WTC11 (cell line): ENCODE data around the gene IRF8. TPM values are rescaled to one million over a fixed set of nuclear protein-coding genes. Genes with fewer than 3 reads are reported as not detected.

Source experiments
- ATAC-seq: fragments of 200-7000 bp; cut with Tn5 transposase; 2 replicates; pipeline ENCODE4 v1.10.0; 2021; ENCODE audit warnings: mild to moderate bottlenecking, moderate library complexity
- CTCF ChIA-PET: fragments of 300-600 bp; sonication (Branson Sonifier 250); formaldehyde crosslinking; loops from one replicate; lab custom pipeline; 2021; ENCODE audit warnings: antibody characterized with exemption; lab: Charles Lee
- POLR2A ChIA-PET: fragments of 350-600 bp; sonication (Branson Sonifier 250); formaldehyde crosslinking; loops from one replicate; lab custom pipeline; 2021; ENCODE audit warnings: antibody characterized with exemption; lab: Charles Lee
- DNase-seq: peaks from one replicate; pipeline ENCODE4 v3.0.0; 2021; ENCODE audit warnings: low spot score
- H3K27ac Mint-ChIP-seq: 2 replicates; pipeline ENCODE4 v1.8.0; 2021; ENCODE audit warnings: mixed read lengths
- H3K27me3 Mint-ChIP-seq: 2 replicates; pipeline ENCODE4 v1.8.0; 2021; ENCODE audit warnings: low read depth, mild to moderate bottlenecking, moderate library complexity, mixed read lengths
- H3K36me3 Mint-ChIP-seq: 2 replicates; pipeline ENCODE4 v1.8.0; 2021; ENCODE audit warnings: mixed read lengths
- H3K4me1 Mint-ChIP-seq: 2 replicates; pipeline ENCODE4 v1.8.0; 2022; ENCODE audit warnings: mixed read lengths
- H3K4me3 Mint-ChIP-seq: 2 replicates; pipeline ENCODE4 v1.8.0; 2021; ENCODE audit warnings: mild to moderate bottlenecking, moderate library complexity, mixed read lengths
- H3K9me3 Mint-ChIP-seq: 2 replicates; pipeline ENCODE4 v1.8.0; 2021; ENCODE audit warnings: mixed read lengths
- ATF1 ChIP-seq: sonication (generic); formaldehyde crosslinking; IDR thresholded peaks from 2 replicates; pipeline ENCODE4 v1.8.1; 2023; ENCODE audit warnings: mild to moderate bottlenecking, moderate library complexity, missing genetic modification reagents
- CBFB ChIP-seq: sonication (generic); formaldehyde crosslinking; IDR thresholded peaks from 2 replicates; pipeline ENCODE4 v1.8.1; 2022; ENCODE audit warnings: mild to moderate bottlenecking, low read depth, missing genetic modification reagents
- CREB1 ChIP-seq: sonication (generic); formaldehyde crosslinking; IDR thresholded peaks from 2 replicates; pipeline ENCODE4 v1.8.0; 2023; ENCODE audit warnings: mild to moderate bottlenecking, missing genetic modification reagents
- EMX1 ChIP-seq: fragments of 250-450 bp; sonication (Bioruptor Pico); IDR thresholded peaks from 2 replicates; pipeline ENCODE4 v1.8.0; 2021; ENCODE audit warnings: mild to moderate bottlenecking
- ETV6 ChIP-seq: sonication (generic); formaldehyde crosslinking; IDR thresholded peaks from 2 replicates; pipeline ENCODE4 v1.8.1; 2022; ENCODE audit warnings: mild to moderate bottlenecking, missing genetic modification reagents
- FOXP4 ChIP-seq: sonication (generic); formaldehyde crosslinking; IDR thresholded peaks from 2 replicates; pipeline ENCODE4 v1.8.0; 2022; ENCODE audit warnings: mild to moderate bottlenecking, missing genetic modification reagents
- GRHL2 ChIP-seq: fragments of 250-450 bp; sonication (Bioruptor Pico); IDR thresholded peaks from 2 replicates; pipeline ENCODE4 v1.8.0; 2022; ENCODE audit warnings: mild to moderate bottlenecking, moderate library complexity; ENCODE audit not compliant: insufficient replicate concordance, severe bottlenecking
- GTF2I ChIP-seq: fragments of 250-450 bp; sonication (Bioruptor Pico); conservative IDR thresholded peaks from 2 replicates; pipeline ENCODE4 v1.4.0; 2021; ENCODE audit warnings: mild to moderate bottlenecking
- JAZF1 ChIP-seq: fragments of 250-450 bp; sonication (Bioruptor Pico); IDR thresholded peaks from 2 replicates; pipeline ENCODE4 v1.9.0; 2021; ENCODE audit warnings: moderate library complexity, mild to moderate bottlenecking, inconsistent platforms
- JUN ChIP-seq: sonication (generic); formaldehyde crosslinking; IDR thresholded peaks from 2 replicates; pipeline ENCODE4 v1.8.0; 2023; ENCODE audit warnings: mild to moderate bottlenecking, missing genetic modification reagents
- KAT7 ChIP-seq: sonication (generic); formaldehyde crosslinking; IDR thresholded peaks from 2 replicates; pipeline ENCODE4 v1.8.1; 2023; ENCODE audit warnings: missing genetic modification reagents, mild to moderate bottlenecking, borderline replicate concordance
- MAX ChIP-seq: sonication (generic); formaldehyde crosslinking; IDR thresholded peaks from 2 replicates; pipeline ENCODE4 v1.8.0; 2022; ENCODE audit warnings: mild to moderate bottlenecking, missing genetic modification reagents
- MXD4 ChIP-seq: fragments of 250-450 bp; sonication (Bioruptor Pico); IDR thresholded peaks from 2 replicates; pipeline ENCODE4 v1.8.0; 2021; ENCODE audit warnings: mild to moderate bottlenecking, moderate library complexity, borderline replicate concordance
- NR3C1 ChIP-seq: sonication (generic); formaldehyde crosslinking; conservative IDR thresholded peaks from 2 replicates; pipeline ENCODE4 v1.8.1; 2023; ENCODE audit warnings: low read depth, mild to moderate bottlenecking, missing genetic modification reagents
- SMAD3 ChIP-seq: sonication (generic); formaldehyde crosslinking; IDR thresholded peaks from 2 replicates; pipeline ENCODE4 v1.8.0; 2022; ENCODE audit warnings: missing genetic modification reagents, mild to moderate bottlenecking, borderline replicate concordance
- SP1 ChIP-seq: sonication (generic); formaldehyde crosslinking; conservative IDR thresholded peaks from 2 replicates; pipeline ENCODE4 v1.8.1; 2022; ENCODE audit warnings: missing genetic modification reagents
- TEAD4 ChIP-seq: sonication (generic); formaldehyde crosslinking; IDR thresholded peaks from 2 replicates; pipeline ENCODE4 v1.8.0; 2022; ENCODE audit warnings: mild to moderate bottlenecking, missing genetic modification reagents
- TP53 ChIP-seq: sonication (generic); formaldehyde crosslinking; IDR thresholded peaks from 2 replicates; pipeline ENCODE4 v1.8.1; 2023; ENCODE audit warnings: mild to moderate bottlenecking, missing genetic modification reagents
- ZNF138 ChIP-seq: sonication (generic); formaldehyde crosslinking; conservative IDR thresholded peaks from 2 replicates; pipeline ENCODE4 v1.8.1; 2022; ENCODE audit warnings: mild to moderate bottlenecking, moderate library complexity, missing genetic modification reagents
- ZNF219 ChIP-seq: sonication (generic); formaldehyde crosslinking; IDR thresholded peaks from 2 replicates; pipeline ENCODE4 v1.8.0; 2023; ENCODE audit warnings: missing genetic modification reagents, mild to moderate bottlenecking, borderline replicate concordance
- ZNF232 ChIP-seq: sonication (generic); formaldehyde crosslinking; IDR thresholded peaks from 2 replicates; pipeline ENCODE4 v1.8.0; 2022; ENCODE audit warnings: mild to moderate bottlenecking, missing genetic modification reagents
- ZNF416 ChIP-seq: fragments of 250-450 bp; sonication (Bioruptor Pico); IDR thresholded peaks from 2 replicates; pipeline ENCODE4 v1.9.0; 2021; ENCODE audit warnings: mild to moderate bottlenecking, inconsistent platforms
- total RNA-seq: library from RNA; stranded (reverse); gene quantifications from 3 replicates; pipeline ENCODE4 v1.2.3, GENCODE V29; 2021
- TF ChIP-seq, protein P1 (sequence below): sonication (generic); formaldehyde crosslinking; IDR thresholded peaks from 2 replicates; pipeline ENCODE4 v1.8.1; 2022; ENCODE audit warnings: low read depth, missing genetic modification reagents, borderline replicate concordance
- TF ChIP-seq, protein P2 (sequence below): fragments of 250-450 bp; sonication (Bioruptor Pico); IDR thresholded peaks from 2 replicates; pipeline ENCODE4 v1.9.0; 2021; ENCODE audit warnings: mild to moderate bottlenecking

Gene IRF8
- total RNA-seq, 1 experiment from 2014 or later: 1.1 TPM

DNA sequence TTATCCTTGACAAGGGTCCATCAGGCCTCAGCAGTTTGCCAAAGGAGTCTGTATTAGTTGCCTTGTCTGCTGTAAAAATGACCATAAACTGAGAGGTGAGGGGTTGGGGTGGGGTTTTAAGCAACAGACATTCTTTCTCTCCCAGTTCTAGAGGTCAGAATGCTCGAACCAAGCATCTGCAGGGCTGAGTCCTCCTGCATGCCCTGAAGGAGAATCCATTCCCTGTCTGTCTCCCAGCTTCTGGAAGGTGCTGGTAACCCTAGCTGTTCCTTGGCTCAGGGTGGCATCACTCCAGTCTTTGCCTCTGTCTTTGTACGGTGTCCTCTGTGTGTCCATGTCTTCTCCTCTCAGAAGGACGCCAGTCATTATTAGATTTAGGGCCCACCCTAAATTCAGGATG is 17.5 kb upstream of the IRF8 start:
- no peak overlapping the region for H3K4me3 Mint-ChIP-seq
- H3K9me3 Mint-ChIP-seq: peaks cover 5% of the 10 kb centered on the region; the same call in 1 of the 2 replicates
- TF ChIP-seq ZNF138: no peak
- no peak for TF ChIP-seq JAZF1 (CRISPR knock-in tag)
- no peak for TF ChIP-seq SMAD3 (CRISPR knock-in tag)
- TF ChIP-seq ETV6 (CRISPR knock-in tag): no peak
- TF ChIP-seq JUN (CRISPR knock-in tag): no peak
- TF ChIP-seq ZNF219 (CRISPR knock-in tag): no peak
- no peak for TF ChIP-seq SP1
- TF ChIP-seq, protein P1, sequence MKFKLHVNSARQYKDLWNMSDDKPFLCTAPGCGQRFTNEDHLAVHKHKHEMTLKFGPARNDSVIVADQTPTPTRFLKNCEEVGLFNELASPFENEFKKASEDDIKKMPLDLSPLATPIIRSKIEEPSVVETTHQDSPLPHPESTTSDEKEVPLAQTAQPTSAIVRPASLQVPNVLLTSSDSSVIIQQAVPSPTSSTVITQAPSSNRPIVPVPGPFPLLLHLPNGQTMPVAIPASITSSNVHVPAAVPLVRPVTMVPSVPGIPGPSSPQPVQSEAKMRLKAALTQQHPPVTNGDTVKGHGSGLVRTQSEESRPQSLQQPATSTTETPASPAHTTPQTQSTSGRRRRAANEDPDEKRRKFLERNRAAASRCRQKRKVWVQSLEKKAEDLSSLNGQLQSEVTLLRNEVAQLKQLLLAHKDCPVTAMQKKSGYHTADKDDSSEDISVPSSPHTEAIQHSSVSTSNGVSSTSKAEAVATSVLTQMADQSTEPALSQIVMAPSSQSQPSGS (CRISPR knock-in tag): no peak
- H3K27ac Mint-ChIP-seq: no peak overlapping the region
- peaks cover 22% of the 10 kb centered on the region for H3K27me3 Mint-ChIP-seq
- H3K36me3 Mint-ChIP-seq: no peaks in the 10 kb centered on the region
- ChIA-PET POLR2A (interaction anchor here (0.8 kb wide), 1 partner anchor 11 kb away, joined by 3 read pairs; no protein-coding TSS in a partner anchor), CTCF (interaction anchor here (1.0 kb wide), 1 partner anchor 11 kb away, joined by 3 read pairs; no protein-coding TSS in a partner anchor)
- DNase-seq: no peak
- no peaks in the 10 kb centered on the region for H3K4me1 Mint-ChIP-seq
- ATAC-seq: no peak

GRCh38 chr16:85882181-85882810 is 16.7 kb upstream of the IRF8 start:
- H3K27me3 Mint-ChIP-seq: peaks cover 17% of the 10 kb centered on the region

DNA sequence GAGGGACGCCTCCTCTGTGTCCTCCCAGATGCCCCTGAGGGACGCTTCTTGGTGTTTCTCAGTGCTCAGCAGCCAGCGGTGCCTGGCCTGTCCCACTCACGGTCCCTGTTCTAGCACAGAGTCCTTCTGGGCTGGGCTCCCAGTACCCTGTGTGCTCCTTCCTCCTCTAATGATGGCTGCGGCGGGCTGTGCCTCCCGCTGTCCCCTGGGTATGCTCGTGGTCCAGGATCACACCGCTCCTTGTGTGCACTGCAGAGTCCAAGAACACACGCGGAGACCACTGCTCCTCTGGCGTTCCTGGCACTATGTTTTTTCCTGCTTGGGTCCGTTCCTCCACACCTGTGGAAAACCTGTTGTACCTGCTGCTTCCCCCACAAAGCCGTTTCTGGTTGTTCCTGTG is 15.1 kb upstream of the IRF8 start:
- ATAC-seq (no peak), DNase-seq (no peak)
- Mint-ChIP-seq H3K36me3 (no peaks in the 10 kb centered on the region), H3K4me1 (no peaks in the 10 kb centered on the region), H3K27ac (no peak overlapping the region), H3K27me3 (peaks cover 17% of the 10 kb centered on the region), H3K9me3 (no peaks in the 10 kb centered on the region), H3K4me3 (no peak overlapping the region)
- ChIA-PET CTCF (no interaction called here), POLR2A (no interaction called here)
- TF ChIP-seq, protein P2, sequence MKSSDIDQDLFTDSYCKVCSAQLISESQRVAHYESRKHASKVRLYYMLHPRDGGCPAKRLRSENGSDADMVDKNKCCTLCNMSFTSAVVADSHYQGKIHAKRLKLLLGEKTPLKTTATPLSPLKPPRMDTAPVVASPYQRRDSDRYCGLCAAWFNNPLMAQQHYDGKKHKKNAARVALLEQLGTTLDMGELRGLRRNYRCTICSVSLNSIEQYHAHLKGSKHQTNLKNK (CRISPR knock-in tag): no peak
- no peak for TF ChIP-seq ZNF416 (CRISPR knock-in tag)
- TF ChIP-seq GTF2I (CRISPR knock-in tag): no peak
- no peak for TF ChIP-seq NR3C1 (CRISPR knock-in tag)
- TF ChIP-seq TEAD4: no peak
- TF ChIP-seq MXD4: no peak
- TF ChIP-seq ZNF232: no peak
- TF ChIP-seq TP53 (CRISPR knock-in tag): no peak
- no peak for TF ChIP-seq CREB1 (CRISPR knock-in tag)
- no peak for TF ChIP-seq MAX
- TF ChIP-seq CBFB (CRISPR knock-in tag): no peak
- no peak for TF ChIP-seq JUN (CRISPR knock-in tag)
- TF ChIP-seq ZNF219 (CRISPR knock-in tag): no peak
- TF ChIP-seq GRHL2 (CRISPR knock-in tag): no peak
- no peak for TF ChIP-seq FOXP4

More at GRCh38 chr16:85882181-85882810, 16.7 kb upstream of the IRF8 start:
- no peak for DNase-seq
- no peak overlapping the region for H3K4me3 Mint-ChIP-seq
- TF ChIP-seq EMX1 (CRISPR knock-in tag) (no peak), KAT7 (no peak), FOXP4 (no peak), ATF1 (CRISPR knock-in tag) (no peak), MAX (no peak), ZNF232 (no peak)
- TF ChIP-seq, all 79 proteins: peak for 0
- H3K4me1 Mint-ChIP-seq: no peaks in the 10 kb centered on the region
- CTCF ChIA-PET: interaction anchor here (1.0 kb wide), 1 partner anchor 10 kb away, joined by 3 read pairs; no protein-coding TSS in a partner anchor
- POLR2A ChIA-PET: interaction anchor here (0.8 kb wide), 1 partner anchor 12 kb away, joined by 3 read pairs; no protein-coding TSS in a partner anchor
- H3K9me3 Mint-ChIP-seq: no peaks in the 10 kb centered on the region
- no peaks in the 10 kb centered on the region for H3K36me3 Mint-ChIP-seq
- H3K27ac Mint-ChIP-seq: no peak overlapping the region
- no peak for ATAC-seq
